HG03520 (cell line): ENCODE results near the gene ZSCAN5C.
"Not testable (repeated sequence)": the region's sequence is repeated elsewhere in the genome, so short reads cannot be mapped to it uniquely, and the experiment has no call there.

Experiments used
- ATAC-seq: cut with Tn5 transposase; IDR thresholded peaks from one replicate; pipeline ENCODE4 v1.9.1; 2021; ENCODE audit warnings: mild to moderate bottlenecking, moderate library complexity; ENCODE audit not compliant: unreplicated experiment

Gene ZSCAN5C

GRCh38 chr19:56191115-56191514 lies 11.0 kb upstream of the ZSCAN5C start:
- ATAC-seq: no peak

DNA sequence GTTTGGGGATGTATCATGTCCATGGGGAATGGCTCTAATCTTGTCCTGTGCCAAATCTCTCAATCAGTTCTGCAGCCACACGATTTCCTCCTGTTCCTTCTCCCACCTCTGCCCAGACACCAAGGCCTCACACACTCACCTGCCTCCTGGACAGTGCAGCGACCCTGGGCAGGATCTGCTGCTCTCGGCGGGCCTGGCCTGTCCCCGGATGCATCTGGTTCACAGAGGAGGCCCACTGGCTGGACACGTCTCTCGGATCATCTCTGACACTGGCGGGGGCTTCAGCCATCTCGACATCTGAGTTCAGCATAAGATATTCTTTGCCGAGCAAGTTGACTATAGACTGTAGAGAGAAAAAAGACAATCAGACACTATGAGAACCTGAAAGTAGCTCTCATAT lies 10.4 kb upstream of the ZSCAN5C start:
- no peak for ATAC-seq

GRCh38 chr19:56193981-56194640 lies 8.0 kb upstream of the ZSCAN5C start:
- ATAC-seq: no peak

- not testable (repeated sequence) for ATAC-seq
Measured at GRCh38 chr19:56197646-56198045, 4.4 kb upstream of the ZSCAN5C start, which contains the start of gene ZSCAN5B. Gene ZSCAN5B (minus strand): TSS chr19:56197783. CDS start chr19:56193052, 4,731 bp downstream.

DNA sequence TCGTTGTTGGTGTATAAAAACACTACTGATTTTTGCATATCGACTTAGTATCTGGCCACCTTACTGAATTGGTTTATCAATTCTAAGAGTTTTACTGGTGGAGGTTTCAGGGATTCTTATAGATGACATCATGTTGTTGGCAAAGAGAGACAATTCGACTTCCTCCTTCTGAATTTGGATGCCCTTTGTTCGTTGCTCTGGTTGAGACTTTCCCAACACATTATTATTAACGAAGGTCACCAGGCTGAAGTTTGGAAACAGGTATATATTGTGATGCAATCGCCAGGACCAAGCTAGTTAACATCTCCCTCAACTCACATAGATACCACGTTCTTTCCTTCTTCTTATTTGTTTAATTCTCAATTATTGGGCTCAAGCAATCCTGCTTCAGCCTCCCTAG lies 2.4 kb upstream of the ZSCAN5C start:
- ATAC-seq: no peak

DNA sequence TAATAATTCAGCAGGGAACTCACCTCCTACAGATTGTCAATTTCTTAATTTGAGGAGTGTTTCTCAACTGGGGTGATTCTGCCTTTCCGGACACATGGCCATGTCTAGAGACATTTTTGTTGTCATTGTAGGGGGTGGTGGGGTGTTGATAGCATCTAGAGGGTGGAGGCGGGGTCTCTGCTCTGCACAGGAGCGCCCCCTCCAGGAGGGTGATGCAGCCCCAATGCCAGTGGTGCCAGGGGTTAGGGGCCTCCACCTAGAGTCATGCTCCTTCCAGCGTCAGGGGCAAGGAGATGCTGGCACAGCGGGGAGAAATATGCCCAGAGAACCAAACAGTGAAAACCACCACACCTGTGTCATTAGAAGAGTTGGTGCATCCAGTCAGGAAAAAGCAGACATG lies 5.5 kb downstream of the ZSCAN5C start:
- ATAC-seq: not testable (repeated sequence)

- ATAC-seq: no peak
Measured at GRCh38 chr19:56209091-56209490, 7.0 kb downstream of the ZSCAN5C start.

GRCh38 chr19:56210036-56210435 lies 8.0 kb downstream of the ZSCAN5C start:
- ATAC-seq: not testable (repeated sequence)

GRCh38 chr19:56211718-56212117 lies 9.6 kb downstream of the ZSCAN5C start:
- no peak for ATAC-seq

DNA sequence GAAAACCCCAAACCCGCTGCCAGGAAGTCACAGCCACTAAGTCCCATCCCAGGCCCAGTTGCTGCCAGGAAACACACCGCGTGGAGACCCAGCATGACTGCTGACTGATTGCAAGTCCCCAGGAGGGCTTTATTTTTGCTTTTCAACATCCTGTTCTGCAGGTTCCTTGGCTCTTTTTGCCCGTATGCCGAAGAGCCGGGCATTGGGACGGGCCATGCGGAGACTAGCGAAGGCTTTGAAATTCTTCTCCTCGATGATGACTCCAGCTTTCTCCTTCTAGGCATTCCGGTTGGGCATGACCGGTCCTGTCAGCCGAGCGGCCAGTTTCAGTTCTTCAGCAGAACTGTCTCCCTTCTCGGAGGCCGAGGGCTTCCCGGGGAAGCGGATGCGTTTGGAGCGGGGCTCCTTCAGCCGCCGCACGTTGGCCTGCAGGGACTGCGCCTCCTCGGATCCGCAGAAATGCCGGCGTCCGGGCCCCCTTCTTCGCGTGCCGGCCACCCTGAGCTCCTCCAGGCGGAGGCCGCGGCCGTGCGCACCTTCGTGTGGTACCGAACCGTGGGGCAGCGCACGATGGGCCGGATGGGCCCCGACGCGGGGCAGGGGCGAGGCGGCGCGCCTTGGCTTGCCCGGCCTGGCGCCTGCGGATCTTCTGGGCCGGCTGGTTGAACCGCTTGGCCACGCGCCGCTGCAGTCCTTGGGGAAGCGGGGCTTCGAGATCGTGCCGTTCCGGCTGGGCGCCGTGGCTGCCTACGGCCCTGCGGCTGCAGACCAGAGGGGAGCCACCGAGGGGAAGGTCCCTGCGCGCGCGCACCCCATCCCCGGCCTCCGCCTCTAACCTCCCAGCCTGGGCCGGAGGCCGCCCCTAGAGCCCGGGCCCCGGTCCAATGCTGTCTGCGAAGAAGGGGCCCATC lies 15.2 kb downstream of the ZSCAN5C start:
- no peak for ATAC-seq

- no peak for ATAC-seq
Measured at GRCh38 chr19:56218961-56219360, 16.9 kb downstream of the ZSCAN5C start.

DNA sequence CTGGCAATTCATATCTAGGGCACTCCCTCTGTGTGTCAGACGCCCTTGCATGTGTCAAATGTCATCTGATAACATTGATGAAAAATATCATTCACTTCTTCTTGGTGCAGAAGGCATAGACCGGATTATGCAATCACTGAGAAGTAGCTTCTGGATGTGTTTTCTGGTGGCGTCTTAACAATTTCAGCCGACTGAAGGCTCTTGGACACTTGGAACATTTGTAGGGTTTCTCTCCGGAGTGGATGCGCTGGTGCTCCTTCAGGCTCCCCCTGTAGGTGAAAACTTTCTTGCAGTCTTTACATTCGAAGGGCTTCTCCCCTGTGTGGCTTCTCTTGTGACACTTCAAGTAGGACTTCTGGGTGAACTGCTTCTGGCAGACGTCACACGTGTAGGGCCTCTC lies 19.4 kb downstream of the ZSCAN5C start:
- ATAC-seq: not testable (repeated sequence)

GRCh38 chr19:56221851-56222250 lies 19.8 kb downstream of the ZSCAN5C start:
- no peak for ATAC-seq

GRCh38 chr19:56222901-56223300 lies 20.8 kb downstream of the ZSCAN5C start:
- no peak for ATAC-seq

- no peak for ATAC-seq
Measured at GRCh38 chr19:56223481-56223880, 21.4 kb downstream of the ZSCAN5C start.

- no peak for ATAC-seq
Measured at GRCh38 chr19:56245121-56245740, 43.2 kb downstream of the ZSCAN5C start.

DNA sequence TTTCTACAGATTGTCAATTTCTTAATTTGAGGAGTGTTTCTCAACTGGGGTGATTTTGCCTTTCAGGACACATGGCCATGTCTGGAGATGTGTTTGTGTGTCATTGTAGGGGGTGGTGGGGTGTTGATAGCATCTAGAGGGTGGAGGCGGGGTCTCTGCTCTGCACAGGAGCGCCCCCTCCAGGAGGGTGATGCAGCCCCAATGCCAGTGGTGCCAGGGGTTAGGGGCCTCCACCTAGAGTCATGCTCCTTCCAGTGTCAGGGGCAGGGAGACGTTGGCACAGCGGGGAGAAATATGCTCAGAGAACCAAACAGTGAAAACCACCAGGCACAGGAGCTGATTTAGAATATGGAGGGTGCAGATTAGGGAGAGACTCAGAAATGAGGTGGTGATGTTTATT lies 43.7 kb downstream of the ZSCAN5C start:
- ATAC-seq: not testable (repeated sequence)

DNA sequence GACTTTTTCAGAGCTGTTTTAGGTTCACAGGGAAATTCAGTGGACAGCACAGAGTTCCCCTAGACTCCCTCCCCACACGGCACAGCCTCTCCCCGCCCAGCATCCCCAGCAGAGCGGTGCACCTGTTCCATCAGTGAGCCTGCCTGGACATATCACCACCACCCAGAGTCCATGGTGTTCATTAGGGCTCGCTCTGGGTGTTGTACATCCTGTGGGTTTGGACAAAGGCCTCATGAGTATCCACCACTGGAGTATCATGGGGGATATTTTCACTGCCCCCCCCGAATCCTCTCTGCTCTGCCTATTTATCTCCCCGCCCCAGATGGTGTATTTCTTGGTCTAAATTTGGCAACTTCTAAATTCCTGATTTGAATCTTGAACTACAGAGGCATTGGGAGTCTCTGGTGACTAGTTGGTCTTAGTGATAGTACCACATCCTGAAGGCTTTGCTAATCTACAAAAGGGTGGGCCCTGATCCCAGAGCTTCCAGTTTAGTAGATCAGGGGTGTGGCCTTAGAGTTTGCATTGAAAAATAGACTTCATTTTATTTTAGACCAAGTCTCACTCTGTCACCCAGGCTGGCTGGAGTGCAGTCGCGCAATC lies 46.8 kb downstream of the ZSCAN5C start:
- not testable (repeated sequence) for ATAC-seq

GRCh38 chr19:56252699-56253422 lies 50.8 kb downstream of the ZSCAN5C start:
- ATAC-seq: no peak

- ATAC-seq: no peak
Measured at GRCh38 chr19:56253737-56254136, 51.7 kb downstream of the ZSCAN5C start.
